K562 (cell line): ENCODE data around the gene NOX1. TPM values are rescaled to one million over a fixed set of nuclear protein-coding genes. Genes with fewer than 3 reads are reported as not detected.

ENCODE experiments used
- ATAC-seq: fragments of 200-7000 bp; cut with Tn5 transposase; 3 replicates; pipeline ENCODE4 v1.9.1; 2020; ENCODE audit warnings: moderate library complexity
- BruUV-seq: library from RNA; stranded (reverse); fragments of 400-500 nt; replicated peaks from 2 replicates; lab custom pipeline; 2021; lab: Mats Ljungman, UMichigan
- CTCF ChIA-PET: fragments of 300-600 bp; formaldehyde crosslinking; extraction: SDS; loops from one replicate; lab custom pipeline; 2021; ENCODE audit warnings: low intra/inter-chr PET ratio; lab: Yijun Ruan, JAX
- POLR2A ChIA-PET: fragments of 300-600, 350-650 bp; sonication (Branson Sonifier 250); formaldehyde crosslinking; extraction: SDS; loops from one replicate; lab custom pipeline; 2021; ENCODE audit warnings: antibody characterized with exemption, inconsistent platforms; lab: Yijun Ruan, JAX
- DNase-seq, 4 experiments: peaks; one replicate each; pipeline versions ENCODE4 v3.0.0 to v3.0.0-alpha.2; 2011 to 2018; ENCODE audit warnings: low spot score in 3 of 4, mixed read lengths in 3 of 4; ENCODE audit errors: extremely low read depth in 1 of 4
- FAIRE-seq: peaks from 2 replicates; lab custom pipeline; 2011; peaks lifted over from hg19 to GRCh38; lab: Jason Lieb, UNC
- H2AFZ ChIP-seq: 2 replicates; pipeline ENCODE4 v1.6.0; 2011; ENCODE audit warnings: low read depth, low read length, control low read depth, inconsistent platforms
- H3K27ac ChIP-seq: fragments of 200-600 bp; 3 replicates; pipeline ENCODE4 v1.8.0; 2011; ENCODE audit warnings: low read depth, mild to moderate bottlenecking, control low read depth, inconsistent platforms, low read length, moderate library complexity, mixed read lengths; ENCODE audit errors: extremely low read depth
- H3K27me3 ChIP-seq, 2 experiments: fragments of 300-600 bp in 1 of 2; 2 replicates in 1 of 2; 3 replicates in 1 of 2; pipeline versions ENCODE4 v1.6.0 to v1.8.0; 2011; ENCODE audit warnings: inconsistent platforms in 2 of 2, low read length in 2 of 2, mild to moderate bottlenecking in 1 of 2, mixed read lengths in 1 of 2, moderate library complexity in 1 of 2; ENCODE audit not compliant: control insufficient read depth in 2 of 2, insufficient read depth in 2 of 2
- H3K36me3 ChIP-seq: fragments of 300-600 bp; 3 replicates; pipeline ENCODE4 v1.8.0; 2011; ENCODE audit warnings: mild to moderate bottlenecking, low read length, inconsistent platforms; ENCODE audit not compliant: control insufficient read depth, insufficient read depth
- H3K4me1 ChIP-seq, 2 experiments: fragments of 200-600 bp in 1 of 2; replicated peaks in 1 of 2; 2 replicates in 1 of 2; 3 replicates in 1 of 2; pipeline versions ENCODE4 v1.5.1 to v1.8.0; 2011; ENCODE audit warnings: inconsistent platforms in 2 of 2, low read length in 2 of 2, mild to moderate bottlenecking in 1 of 2, mixed read lengths in 1 of 2, moderate library complexity in 1 of 2; ENCODE audit not compliant: control insufficient read depth in 2 of 2, insufficient read depth in 2 of 2
- H3K4me2 ChIP-seq: 2 replicates; pipeline ENCODE4 v1.6.1; 2011; ENCODE audit warnings: low read length, control low read depth, inconsistent platforms, mixed read lengths; ENCODE audit not compliant: insufficient read depth
- H3K4me3 ChIP-seq: fragments of 200-600 bp; sonication (generic), shearing (Covaris generic); 2 replicates; pipeline ENCODE4 v1.5.1; 2016; ENCODE audit warnings: control low read depth, inconsistent platforms
- H3K79me2 ChIP-seq: fragments of 200-600 bp; 3 replicates; pipeline ENCODE4 v1.8.0; 2011; ENCODE audit warnings: low read length, inconsistent platforms; ENCODE audit not compliant: control insufficient read depth, insufficient read depth
- H3K9ac ChIP-seq, 2 experiments: 2 replicates each; pipeline versions ENCODE4 v1.6.0 to v1.6.1; 2011; ENCODE audit warnings: low read depth in 2 of 2, low read length in 2 of 2, control low read depth in 1 of 2, inconsistent platforms in 1 of 2, mild to moderate bottlenecking in 1 of 2, mixed read lengths in 1 of 2; ENCODE audit not compliant: insufficient read depth in 1 of 2
- H3K9me1 ChIP-seq: one replicate; pipeline ENCODE4 v1.6.0; 2011; ENCODE audit warnings: inconsistent platforms, mild to moderate bottlenecking, low read length, moderate library complexity; ENCODE audit not compliant: control insufficient read depth, insufficient read depth
- H3K9me3 ChIP-seq: replicated peaks from 2 replicates; pipeline ENCODE4 v1.5.1; 2011; ENCODE audit warnings: low read depth, low read length, inconsistent platforms; ENCODE audit not compliant: control insufficient read depth, insufficient read depth
- H4K20me1 ChIP-seq: replicated peaks from 2 replicates; pipeline ENCODE4 v1.6.1; 2011; ENCODE audit warnings: low read length, inconsistent platforms, mixed read lengths; ENCODE audit not compliant: control insufficient read depth, insufficient read depth
- BRF1 ChIP-seq: IDR thresholded peaks from 3 replicates; pipeline ENCODE4 v1.6.1; 2011; ENCODE audit warnings: borderline replicate concordance, mild to moderate bottlenecking; ENCODE audit not compliant: insufficient read length; ENCODE audit errors: extremely low read depth
- CBX3 ChIP-seq, 2 experiments: IDR thresholded peaks; 1 replicate in 1 of 2; 2 replicates in 1 of 2; pipeline ENCODE4 v1.6.1; 2012; ENCODE audit warnings: inconsistent platforms in 2 of 2, low read length in 2 of 2, borderline replicate concordance in 1 of 2, control low read depth in 1 of 2
- CBX8 ChIP-seq: fragments of 200-600 bp; sonication (generic); IDR thresholded peaks from 2 replicates; pipeline ENCODE4 v1.6.1; 2012; ENCODE audit warnings: borderline replicate concordance, mixed run types, low read depth, mild to moderate bottlenecking, moderate library complexity, mixed read lengths, low read length, control low read depth, inconsistent platforms; ENCODE audit not compliant: poor library complexity, severe bottlenecking; ENCODE audit errors: extremely low read depth
- DMBX1 ChIP-seq: fragments of 250-450 bp; sonication (Bioruptor Pico); IDR thresholded peaks from 2 replicates; pipeline ENCODE4 v1.8.0; 2022; ENCODE audit warnings: inconsistent platforms, mild to moderate bottlenecking, moderate library complexity, borderline replicate concordance
- FIP1L1 ChIP-seq: fragments of 200-400 bp; formaldehyde crosslinking; IDR thresholded peaks from 2 replicates; pipeline ENCODE4 v1.6.1; 2018; ENCODE audit warnings: mild to moderate bottlenecking, low read depth, low read length; ENCODE audit not compliant: poor library complexity, severe bottlenecking
- FOXJ3 ChIP-seq: sonication (generic); formaldehyde crosslinking; IDR thresholded peaks from 2 replicates; pipeline ENCODE4 v1.4.0; 2020; ENCODE audit warnings: mild to moderate bottlenecking, missing genetic modification reagents
- IRF1 ChIP-seq: sonication (generic); formaldehyde crosslinking; IDR thresholded peaks from 2 replicates; pipeline ENCODE4 v1.8.0; 2022; ENCODE audit warnings: missing genetic modification reagents, mild to moderate bottlenecking, borderline replicate concordance
- MIER1 ChIP-seq: fragments of 450-650 bp; IDR thresholded peaks from 2 replicates; pipeline ENCODE4 v1.6.1; 2016; ENCODE audit warnings: antibody characterized with exemption, mild to moderate bottlenecking, low read depth
- PHTF2 ChIP-seq: fragments of 250-450 bp; sonication (Bioruptor Pico); IDR thresholded peaks from 2 replicates; pipeline ENCODE4 v1.5.0; 2021; ENCODE audit warnings: mild to moderate bottlenecking
- PTRF ChIP-seq: fragments of 450-650 bp; IDR thresholded peaks from 2 replicates; pipeline ENCODE4 v1.6.1; 2016; ENCODE audit warnings: mild to moderate bottlenecking, missing genetic modification characterization, missing compliant biosample characterization
- PURB ChIP-seq: sonication (generic); formaldehyde crosslinking; IDR thresholded peaks from 2 replicates; pipeline ENCODE4 v1.9.0; 2021; ENCODE audit warnings: low read depth, mild to moderate bottlenecking, missing genetic modification reagents
- SAFB ChIP-seq: fragments of 200-400 bp; formaldehyde crosslinking; IDR thresholded peaks from 2 replicates; pipeline ENCODE4 v1.6.1; 2017; ENCODE audit warnings: low read depth, low read length, borderline replicate concordance
- XRCC3 ChIP-seq: fragments of 450-650 bp; IDR thresholded peaks from 2 replicates; pipeline ENCODE4 v1.6.1; 2017; ENCODE audit warnings: mild to moderate bottlenecking, moderate library complexity
- ZNF274 ChIP-seq: IDR thresholded peaks from 2 replicates; pipeline ENCODE4 v1.6.1; 2011; ENCODE audit warnings: low read depth, mild to moderate bottlenecking, low read length, moderate library complexity, borderline replicate concordance
- ZNF408 ChIP-seq: fragments of 250-450 bp; sonication (Bioruptor Pico); IDR thresholded peaks from 2 replicates; pipeline ENCODE4 v1.4.0; 2020; ENCODE audit warnings: low read depth, mild to moderate bottlenecking, moderate library complexity
- ZNF589 ChIP-seq: fragments of 200-800 bp; sonication (Bioruptor generic); IDR thresholded peaks from 2 replicates; pipeline ENCODE4 v1.6.1; 2016; ENCODE audit warnings: low read depth, missing genetic modification characterization, missing compliant biosample characterization
- ZNF785 ChIP-seq: fragments of 250-450 bp; sonication (Bioruptor Pico); IDR thresholded peaks from 2 replicates; pipeline ENCODE4 v1.4.0; 2020; ENCODE audit warnings: mild to moderate bottlenecking
- WGBS: fragments of 100-300 bp; shearing (Covaris generic); methylation state at CpG from one replicate; pipeline ENCODE4 v1.1.6; 2016; ENCODE audit warnings: low coverage, mixed read lengths; ENCODE audit not compliant: insufficient coverage; ENCODE audit errors: missing lambda C conversion rate; 5-methylcytosine and 5-hydroxymethylcytosine counted together
- in situ Hi-C: fragments of 300-500 bp; cut with MboI; formaldehyde crosslinking; loops from 4 replicates; pipeline ENCODE4 v1.15.0; 2018; ENCODE audit warnings: inconsistent platforms, mixed read lengths
- intact Hi-C: fragments of 100-400 bp; cut with micrococcal nuclease; formaldehyde crosslinking; loops from 2 replicates; pipeline ENCODE4 v1.14.2; 2022
- polyA plus RNA-seq, 8 experiments: library from polyadenylated mRNA; depleted of rRNA in 4 of 8; stranded (reverse) in 5 of 8; unstranded in 3 of 8; fragments of >200 nt; fragmentation: Nextera tagmentation in 2 of 8; fragmentation: Illumina TruSeq in 1 of 8; extraction: Ambion mirVana in 2 of 8; extraction: Trizol in 1 of 8; gene quantifications; 2 replicates each; pipeline versions ENCODE4 v1.2.1 to v1.2.3, GENCODE V29; 2011 to 2014; ENCODE audit warnings: inconsistent platforms in 1 of 8, missing spikeins in 1 of 8
- total RNA-seq, 7 experiments: library from RNA; depleted of rRNA in 6 of 7; stranded (reverse); fragments of >200 nt in 6 of 7; fragmentation: Illumina TruSeq in 2 of 7; extraction: Trizol in 2 of 7; gene quantifications; 2 replicates each; pipeline versions ENCODE4 v1.2.1 to v1.2.3, GENCODE V29; 2011 to 2021; ENCODE audit warnings: low replicate concordance in 1 of 7

NOX1 gene
- total and polyA plus RNA-seq, 9 of the 15 experiments (the other 6 are each of a cell fraction or from before 2014, with no cell fraction given) = 0.01 TPM; not detected in 8

GRCh38 chrX:100829730-100830129 lies 44.4 kb downstream of the NOX1 start (continued):
- TF ChIP-seq ZNF274 = no peak
- TF ChIP-seq, all 486 proteins: peak for 0

GRCh38 chrX:100819837-100820666 lies 54.1 kb downstream of the NOX1 start, which contains the start of gene CSTF2:
Gene CSTF2 (plus strand): TSS chrX:100820391. CDS start chrX:100820417, 26 bp downstream.
- Histone ChIP-seq H4K20me1 (no peaks in the 10 kb centered on the region), H3K4me3 (peak within 1 kb of the TSS; percentile 62), H3K79me2 (peaks cover 13% of the 10 kb centered on the region), H3K4me2 (peak within 1 kb of the TSS; percentile 96), H3K9me1 (no peaks in the 10 kb centered on the region), H3K27ac (peak within 1 kb of the TSS; percentile 73), H3K36me3 (peaks cover 32% of the 10 kb centered on the region), H3K27me3 (no peaks in the 10 kb centered on the region; a peak in 1 of 5 replicates), H3K9me3 (no peaks in the 10 kb centered on the region), H3K4me1 (peaks cover 4 to 6% of the 10 kb centered on the region in 2 experiments; a peak in 2 of 5 replicates), H3K9ac (peak within 1 kb of the TSS; percentile 82 to 91), H2AFZ (peak within 1 kb of the TSS; percentile 97)
- BruUV-seq = no TSS peak
- WGBS = 5% methylated on average over 37 of the region's 49 CpGs
- POLR2A ChIA-PET = interaction anchor here (0.6 to 1.8 kb wide), 4 partner anchors 11 to 465 kb away, joined by 4 to 5 read pairs (median 4); no protein-coding TSS in a partner anchor
- in situ Hi-C loops (no loop called here), intact Hi-C loops (no loop called here)
- CTCF ChIA-PET = no interaction called here
- FAIRE-seq (peak; percentile 98), ATAC-seq (peak; percentile 100), DNase-seq (peak; percentile 81 to 92 (median 86))
- TF ChIP-seq FOXJ3 = no peak
- TF ChIP-seq XRCC3 = no peak
- no peak for TF ChIP-seq CBX8
- TF ChIP-seq SAFB = no peak
- TF ChIP-seq ZNF785 (CRISPR knock-in tag) = no peak
- no peak for TF ChIP-seq DMBX1 (CRISPR knock-in tag)
- TF ChIP-seq BRF1 = no peak
- 0 out of 3 replicates have a peak, but pooled peaks of 1 of the 2 experiments have one; percentile 21 for TF ChIP-seq CBX3 (IDR thresholded peaks at IDR 0.05; ENCODE audit: borderline replicate concordance in 1 of 2, low read length in 2 of 2)
- no peak for TF ChIP-seq PHTF2 (CRISPR knock-in tag)
- TF ChIP-seq ZNF589 (CRISPR knock-in tag) = no peak
- no peak for TF ChIP-seq ZNF408 (CRISPR knock-in tag)
- TF ChIP-seq PURB (CRISPR knock-in tag) = no peak
- no peak for TF ChIP-seq FIP1L1
- TF ChIP-seq MIER1 = no peak
- no peak for TF ChIP-seq PTRF (tag)
- no peak for TF ChIP-seq IRF1 (CRISPR knock-in tag)
